ENCODE data around the gene SCAP.
A peak's percentile ranks its signal among the peaks of the same experiment; 100 is the strongest.
"Not testable (repeated sequence)": the region's sequence is repeated elsewhere in the genome, so short reads cannot be mapped to it uniquely, and the experiment has no call there.

The SCAP gene

DNA sequence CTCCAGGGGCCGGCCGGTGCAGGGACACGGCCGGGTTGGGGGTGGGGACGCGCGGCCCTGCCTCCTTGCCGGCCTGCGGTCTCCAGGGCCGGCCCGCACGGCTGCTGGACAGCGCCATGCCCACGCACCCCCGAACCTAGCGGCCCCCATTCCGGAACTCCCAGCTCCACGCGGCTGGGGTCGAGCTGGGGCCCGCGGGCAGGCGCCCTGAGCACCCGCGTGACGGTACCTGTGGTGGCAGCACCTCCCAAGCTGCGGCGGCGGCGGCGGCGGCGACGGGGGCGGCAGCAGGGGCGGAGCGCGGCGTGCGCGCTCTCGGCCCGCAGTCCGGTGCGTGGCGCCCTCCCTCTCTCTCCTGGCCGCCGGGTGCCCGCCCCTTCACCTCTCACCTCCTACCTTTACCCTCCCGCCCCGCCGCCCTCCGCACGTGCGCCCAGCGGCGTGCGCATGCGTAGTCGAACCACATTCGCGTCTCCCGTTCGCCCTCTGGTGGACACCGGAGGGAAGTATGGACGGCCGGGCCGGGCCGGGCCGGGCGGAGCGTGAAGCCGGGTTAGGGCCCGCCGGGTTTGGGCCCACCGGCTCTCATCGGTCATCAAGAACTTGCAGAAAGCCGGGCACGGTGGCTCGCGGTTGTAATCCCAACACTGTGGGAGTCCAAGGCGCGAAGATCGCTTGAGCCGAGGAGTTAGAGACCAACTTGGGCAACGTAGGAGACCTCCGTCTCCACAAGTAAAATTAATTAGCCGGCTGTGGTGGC is at the start of gene SCAP:
TSS of gene SCAP (minus strand) at position 372 of the 760 bp plus-strand sequence. CDS start 32,948 bp downstream, outside the sequence.
- DNase-seq: peak; percentile 31 to 96 (median 85)

DNA sequence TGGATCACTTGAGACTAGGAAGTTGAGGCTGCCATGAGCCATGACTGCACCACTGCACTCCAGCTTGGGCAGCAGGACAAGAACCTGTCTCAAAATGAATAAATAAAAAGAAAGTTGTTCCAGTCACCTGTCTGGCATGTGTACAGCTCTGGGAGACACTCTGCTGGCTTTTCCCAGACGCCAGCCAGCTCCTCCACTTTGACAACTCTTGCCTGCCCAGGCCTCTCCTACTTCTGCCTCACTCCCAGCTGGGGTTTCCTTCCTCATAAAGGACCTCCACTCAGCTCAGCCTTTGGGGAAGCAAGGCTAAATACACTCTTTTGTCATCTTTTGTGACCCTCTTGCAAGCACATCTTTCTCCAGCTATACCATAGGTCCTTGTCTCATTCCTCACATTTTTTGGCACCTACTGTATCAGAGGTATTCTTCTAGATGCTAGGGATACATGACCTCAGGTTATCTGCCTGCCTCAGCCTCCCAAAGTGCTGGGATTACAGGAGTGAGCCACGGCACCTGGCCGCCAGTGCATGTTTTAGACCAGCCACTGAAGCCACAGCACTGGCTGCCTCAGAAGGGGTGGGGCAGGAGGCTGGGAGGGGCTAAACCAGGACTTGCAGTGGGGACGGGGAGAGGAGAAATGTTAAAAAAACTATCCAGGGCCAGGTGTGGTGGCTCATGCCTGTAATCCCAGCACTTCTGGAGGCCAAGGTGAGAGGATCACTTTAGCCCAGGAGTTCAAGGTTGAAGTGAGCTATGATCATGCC is 47.8 kb upstream of the SCAP start:
- DNase-seq: no peak

DNA sequence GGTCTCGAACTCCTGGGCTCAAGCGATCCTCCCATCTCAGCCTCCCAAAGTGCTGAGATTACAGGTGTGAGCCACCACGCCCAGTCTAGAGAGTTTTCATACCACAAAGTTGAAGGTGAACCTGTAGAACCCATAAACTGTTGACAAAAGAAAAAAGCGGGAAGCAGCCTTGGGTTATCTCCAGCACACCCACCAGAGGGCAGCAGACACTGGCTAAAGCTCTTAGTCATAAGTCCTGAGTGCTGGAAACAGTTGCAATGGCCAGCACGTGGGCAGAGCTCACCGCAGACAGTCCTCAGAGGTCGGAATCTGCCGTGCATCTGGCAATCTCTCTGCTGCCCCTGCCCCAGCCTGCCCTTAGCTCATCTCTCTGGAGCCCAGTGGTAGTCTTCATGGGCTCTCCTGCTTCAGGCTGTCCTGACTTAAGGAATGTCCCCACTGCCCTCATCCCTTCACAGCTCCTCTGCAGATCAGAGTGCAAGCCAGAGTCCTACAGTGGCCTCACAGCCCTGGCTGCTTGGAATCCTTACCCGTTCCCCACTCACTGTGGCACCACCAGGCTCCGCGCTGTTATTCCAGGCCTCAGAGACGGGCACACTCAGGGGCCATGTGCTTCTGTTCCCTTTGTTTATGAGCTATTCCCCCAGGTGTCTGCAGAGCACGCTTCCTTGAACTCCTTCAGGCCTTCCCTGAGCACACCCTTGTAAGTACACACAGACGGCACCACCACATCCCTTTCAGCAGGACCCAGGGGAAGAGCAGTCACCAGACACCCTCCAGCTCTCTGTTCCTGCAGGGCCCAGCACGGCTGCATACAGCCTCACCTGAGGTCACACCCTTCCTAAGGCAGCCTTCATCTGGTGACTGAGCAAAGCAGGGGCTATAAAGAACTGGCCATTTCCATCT is 46.6 kb upstream of the SCAP start:
- peak in 54 of 56 donors; percentile 5 to 84 (median 64) for DNase-seq

DNA sequence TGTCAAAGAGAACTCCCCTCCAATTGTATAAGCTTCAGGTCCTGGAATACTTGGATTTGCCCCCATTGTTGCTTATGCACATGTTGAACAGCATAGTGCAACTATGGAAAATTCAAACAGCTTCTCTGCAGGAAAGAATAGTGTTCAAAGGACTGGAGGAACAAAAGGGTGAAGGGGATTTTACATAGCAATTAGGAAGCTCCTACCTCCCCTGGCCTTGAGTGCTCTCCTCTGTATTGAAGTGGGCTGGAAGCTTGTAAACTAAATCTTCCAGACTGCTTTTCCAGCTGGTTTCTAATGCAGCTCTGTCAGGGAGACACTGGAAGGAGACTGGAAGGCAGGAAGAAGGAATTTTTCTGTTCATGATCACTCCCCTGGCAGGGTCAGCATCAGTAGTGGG is 45.0 kb upstream of the SCAP start:
- no peak for DNase-seq

DNA sequence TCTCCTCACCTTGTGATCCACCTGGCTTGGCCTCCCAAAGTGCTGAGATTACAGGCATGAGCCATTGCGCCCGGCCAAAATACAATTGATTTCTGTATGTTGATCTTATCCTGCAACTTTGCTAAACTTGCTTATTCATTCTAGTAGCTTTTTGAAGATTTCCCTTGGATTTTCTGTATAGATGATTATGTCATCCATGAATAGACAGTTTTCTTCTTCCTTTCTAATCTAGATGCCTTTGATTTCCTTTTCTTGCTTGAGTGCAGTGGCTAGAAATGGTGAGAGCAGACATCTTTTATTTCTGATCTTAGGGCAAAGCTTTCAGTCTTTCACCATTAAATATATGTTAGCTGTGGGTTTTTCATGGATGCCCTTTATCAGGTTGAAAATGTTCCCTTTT is 42.2 kb upstream of the SCAP start:
- no peak for DNase-seq

DNA sequence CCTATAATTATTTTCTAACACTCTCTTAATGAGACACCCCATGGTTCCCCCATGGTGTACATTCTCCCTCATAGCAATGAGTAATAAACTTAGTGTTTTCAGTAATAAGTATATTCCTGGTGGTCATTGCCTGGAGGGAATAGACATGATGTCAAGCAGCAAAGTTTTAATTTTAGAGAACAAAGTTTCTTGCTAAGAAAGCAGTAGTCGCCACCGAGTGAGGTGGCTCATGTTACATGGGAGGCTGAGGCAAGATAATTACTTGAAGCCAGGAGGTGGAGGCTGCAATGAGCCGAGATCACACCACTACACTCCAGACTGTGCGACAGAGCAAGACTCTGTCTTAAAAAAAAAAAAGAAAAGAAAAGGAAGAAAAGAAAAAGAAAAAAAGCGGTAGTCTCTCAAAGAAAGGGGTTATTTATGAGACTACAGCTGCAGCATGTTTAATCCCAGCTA is 40.2 kb upstream of the SCAP start:
- DNase-seq: no peak

DNA sequence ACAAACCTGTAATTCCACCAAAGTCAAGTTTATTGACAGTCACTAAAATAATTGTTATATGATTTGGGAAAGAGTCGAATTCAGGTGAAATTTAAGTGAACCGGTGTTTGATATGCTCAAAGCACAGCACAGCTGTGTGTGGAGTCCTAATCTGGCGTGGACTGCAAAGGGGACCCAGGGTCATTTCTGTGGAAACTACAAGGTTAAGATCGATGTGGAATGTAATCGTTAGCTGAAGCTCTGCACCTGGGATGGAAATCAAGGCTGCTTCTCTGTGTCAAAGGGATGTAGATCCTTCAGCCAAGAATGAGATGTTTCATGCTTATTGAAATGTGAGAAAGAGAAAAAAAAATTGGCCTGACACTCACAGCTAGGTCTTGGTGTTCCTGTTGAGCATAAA is 39.4 kb upstream of the SCAP start:
- no peak for DNase-seq

DNA sequence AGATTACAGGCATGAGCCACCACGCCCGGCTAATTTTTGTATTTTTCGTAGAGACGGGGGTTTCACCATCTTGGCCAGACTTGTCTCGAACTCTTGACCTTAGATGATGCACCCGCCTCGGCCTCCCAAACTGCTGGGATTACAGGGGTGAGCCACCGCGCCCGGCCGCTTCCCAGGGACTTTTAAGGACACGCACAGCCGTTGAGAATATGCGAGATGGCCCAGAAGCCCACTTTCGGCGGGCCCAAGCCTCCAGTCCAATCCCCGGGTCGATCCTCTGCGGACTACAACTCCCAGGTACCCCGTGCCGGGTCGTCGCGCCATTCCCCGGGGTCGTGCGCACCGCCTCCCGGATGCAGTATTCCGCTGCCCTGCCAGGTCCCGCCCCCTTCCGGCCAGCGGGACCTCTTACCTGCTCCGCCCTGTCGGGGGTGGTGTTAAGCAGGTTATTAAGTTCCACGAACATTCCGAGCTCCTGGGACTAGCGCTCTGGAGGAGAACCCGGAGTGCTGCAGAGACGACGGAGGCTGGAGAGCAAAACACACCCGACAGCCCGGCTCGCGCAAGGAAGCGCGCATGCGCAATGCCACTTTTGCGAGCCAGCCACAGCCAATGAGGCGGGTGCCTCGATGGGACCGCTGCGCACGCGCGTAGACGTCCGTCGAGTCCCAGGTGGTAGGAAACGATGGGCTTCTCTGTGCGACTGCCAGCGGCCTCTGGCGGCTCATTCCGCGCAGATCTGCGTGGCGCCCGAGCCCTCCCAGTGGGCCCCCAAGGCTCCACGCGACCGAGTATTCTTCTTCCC is 37.6 kb upstream of the SCAP start, which contains the start of gene ELP6:
TSS of gene ELP6 (minus strand) at position 588 of the 805 bp plus-strand sequence. CDS start at position 466, 122 bp downstream.
- DNase-seq: peak in 55 of 56 donors; percentile 69 to 100 (median 97)

DNA sequence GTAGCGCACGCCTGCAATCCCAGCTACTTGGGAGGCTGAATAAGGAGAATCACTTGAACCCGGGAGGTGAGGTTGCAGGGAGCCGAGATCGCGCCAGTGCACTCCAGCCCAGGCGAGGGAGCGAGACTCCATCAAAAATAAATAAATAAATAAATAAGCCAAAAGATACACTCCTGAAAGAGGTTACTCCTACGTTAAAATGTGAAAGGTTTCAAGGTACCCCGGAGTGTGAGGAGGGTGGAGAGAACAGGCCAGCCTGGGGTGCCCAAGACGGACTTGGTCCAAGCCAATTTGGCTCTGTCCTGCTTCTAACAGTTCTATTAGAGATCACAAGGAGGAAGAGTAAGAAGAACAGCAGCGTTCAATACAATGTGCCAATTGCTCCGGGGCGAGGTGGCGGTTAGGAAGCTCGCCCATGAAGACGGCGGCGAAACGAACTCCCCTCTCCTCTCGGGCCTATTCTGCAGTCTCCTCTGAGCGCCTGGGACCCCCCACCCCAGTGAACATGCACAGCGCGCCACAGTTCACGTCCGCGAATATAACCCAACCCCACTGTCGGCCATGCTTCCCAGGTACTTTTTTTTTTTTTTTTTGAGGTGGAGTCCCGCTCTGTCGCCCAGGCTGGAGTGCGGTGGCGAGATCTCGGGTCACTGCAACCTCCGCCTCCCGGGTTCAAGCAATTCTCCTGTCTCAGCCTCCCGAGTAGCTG is 36.8 kb upstream of the SCAP start:
- DNase-seq: peak in 14 of 56 donors; percentile 3 to 54 (median 25)

DNA sequence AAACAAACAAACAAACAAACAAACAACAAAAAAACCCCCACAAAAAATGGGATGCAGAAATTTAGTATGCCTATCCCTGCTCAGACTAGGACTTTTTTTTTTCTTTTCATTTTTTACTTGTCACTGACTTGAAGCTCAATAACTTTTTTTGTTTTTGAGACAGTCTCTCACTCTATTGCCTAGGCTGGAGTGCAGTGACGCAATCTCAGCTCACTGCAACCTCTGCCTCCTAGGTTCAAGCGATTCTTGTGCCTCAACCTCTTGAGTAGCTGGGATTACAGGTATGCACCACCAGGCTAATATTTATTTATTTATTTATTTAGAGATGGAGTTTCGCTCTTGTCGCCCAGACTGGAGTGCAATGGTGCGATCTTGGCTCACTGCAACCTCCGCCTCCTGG is 29.5 kb upstream of the SCAP start:
- DNase-seq: not testable (repeated sequence)

DNA sequence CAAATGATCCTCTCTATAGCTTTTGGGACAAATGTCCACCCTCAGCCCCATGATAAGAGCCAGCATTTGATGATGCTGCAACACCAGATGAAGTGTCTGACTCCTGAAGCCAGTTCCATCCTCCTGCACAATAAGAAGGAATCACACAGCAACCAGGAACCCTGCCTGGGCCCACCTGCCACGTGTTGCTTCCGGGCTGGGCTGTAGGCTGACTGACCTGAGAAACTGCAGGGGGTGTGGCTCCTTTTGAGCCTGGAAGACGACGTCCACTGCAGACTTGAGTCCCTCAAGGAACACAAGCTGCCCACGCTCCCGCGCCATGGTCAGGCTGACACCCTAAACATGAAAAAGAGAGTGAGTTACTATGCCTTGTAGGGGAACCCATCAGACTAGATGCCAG is 28.4 kb upstream of the SCAP start:
- no peak for DNase-seq

DNA sequence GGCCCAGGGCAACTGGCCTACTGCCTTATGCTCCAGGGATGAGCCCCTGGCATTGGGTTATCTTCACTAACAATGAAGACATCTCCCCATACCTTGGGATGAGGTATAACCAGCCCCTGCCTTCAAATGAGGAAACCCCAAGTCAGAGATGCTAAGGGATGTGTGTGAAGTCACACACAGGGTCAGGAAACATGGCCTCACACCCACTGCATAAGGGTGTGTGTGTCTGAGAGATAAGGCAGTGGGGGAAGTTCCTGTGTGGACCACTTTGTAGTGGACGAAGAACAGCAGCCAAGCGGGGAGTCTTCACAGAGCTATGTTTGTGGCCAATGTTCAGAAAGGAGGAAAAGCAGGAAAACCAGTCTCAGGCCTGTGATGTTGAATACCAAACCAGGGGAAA is 27.3 kb upstream of the SCAP start:
- DNase-seq: no peak

DNA sequence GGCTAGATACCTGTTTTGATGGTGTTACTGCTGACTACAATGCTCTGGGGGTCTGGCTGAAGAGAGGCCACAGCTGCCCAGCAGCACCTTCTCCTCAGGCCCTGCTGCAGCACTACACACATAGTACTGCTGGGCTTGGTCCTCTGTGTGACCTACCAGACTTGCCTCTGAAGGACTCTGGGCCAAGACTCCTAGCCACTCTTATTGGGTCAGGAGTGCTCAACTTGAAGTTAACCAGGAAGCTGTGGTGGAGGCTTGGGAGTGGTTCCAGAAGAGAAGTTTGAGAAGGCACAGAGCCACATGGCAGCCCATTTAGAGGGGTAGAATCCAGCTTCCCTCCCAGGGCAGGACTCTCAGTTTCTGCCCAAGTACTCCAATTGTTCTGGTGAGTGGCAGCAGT is 21.2 kb upstream of the SCAP start:
- peak in 1 of 56 donors; percentile 3 for DNase-seq

DNA sequence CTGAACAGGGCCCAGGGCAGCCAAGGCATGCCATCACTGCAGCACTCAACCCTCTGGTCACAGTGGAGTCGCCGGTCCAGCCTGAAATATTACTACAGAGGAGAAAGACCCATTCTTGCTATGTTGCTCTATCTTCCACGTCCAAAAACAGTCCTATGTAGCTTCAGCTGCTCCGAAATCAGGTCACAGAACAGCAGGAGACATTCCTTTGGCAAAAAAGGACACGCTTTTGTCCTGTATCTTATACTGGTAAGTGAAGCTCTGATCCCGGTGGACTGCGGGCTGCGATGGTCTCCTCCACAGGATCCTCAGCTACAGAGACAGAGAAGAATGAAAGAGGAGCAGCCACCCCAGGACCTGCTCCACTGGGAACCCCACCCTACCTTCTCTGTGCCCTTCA is 20.1 kb upstream of the SCAP start:
- no peak for DNase-seq

DNA sequence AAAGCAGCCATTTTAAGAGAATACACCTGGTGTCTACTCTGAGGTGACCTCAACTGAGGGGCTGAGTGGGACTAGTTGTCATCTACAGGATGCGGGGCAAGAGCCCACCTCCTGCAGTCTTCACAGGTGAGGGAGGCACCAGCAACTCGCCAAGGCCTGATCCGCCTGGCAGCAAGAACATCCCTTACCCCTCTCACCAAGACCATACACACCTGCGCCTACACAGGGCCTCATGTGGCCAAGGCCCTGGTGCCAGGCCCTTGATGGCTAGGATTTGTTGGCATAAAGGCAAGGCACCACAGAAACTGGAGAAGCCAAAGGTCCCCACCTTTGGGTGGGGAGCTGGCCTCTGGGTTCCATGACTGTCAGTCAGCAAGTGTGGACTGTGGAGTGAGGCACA is 19.4 kb upstream of the SCAP start:
- DNase-seq: no peak

DNA sequence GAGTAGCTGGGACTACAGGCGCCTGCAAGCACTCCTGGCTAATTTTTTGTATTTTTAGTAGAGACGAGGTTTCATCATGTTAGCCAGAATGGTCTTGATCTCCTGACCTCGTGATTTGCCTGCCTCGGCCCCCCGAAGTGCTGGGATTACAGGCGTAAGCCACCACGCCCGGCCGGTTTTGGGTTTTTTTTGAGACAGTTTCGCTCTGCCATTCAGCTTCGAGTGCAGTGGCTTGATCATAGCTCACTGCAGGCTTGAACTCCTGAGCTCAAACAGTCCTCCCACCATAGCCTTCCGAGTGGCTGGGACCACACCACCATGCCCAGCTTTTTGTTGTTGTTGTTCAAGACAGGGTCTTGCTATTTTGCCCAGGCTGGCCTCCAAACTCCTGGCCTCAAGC is 16.0 kb upstream of the SCAP start:
- DNase-seq: no peak

DNA sequence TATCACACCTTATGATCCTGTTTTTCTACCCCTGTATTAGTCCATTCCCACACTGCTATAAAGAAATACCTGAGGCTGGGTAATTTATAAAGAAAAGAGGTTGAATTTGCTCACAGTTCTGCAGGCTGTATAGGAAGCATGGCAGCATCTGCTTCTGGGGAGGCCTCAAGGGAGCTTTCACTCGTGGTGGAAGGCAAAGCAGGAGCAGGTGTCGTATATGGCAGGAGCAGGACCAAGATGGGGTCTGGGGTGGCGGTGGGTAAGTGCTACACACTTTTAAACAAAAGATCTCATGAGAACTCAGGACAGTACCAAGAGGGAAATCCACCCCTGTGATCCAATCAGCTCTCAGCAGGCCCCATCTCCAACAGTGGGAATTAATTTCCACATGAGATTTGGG is 15.4 kb upstream of the SCAP start:
- DNase-seq: no peak

DNA sequence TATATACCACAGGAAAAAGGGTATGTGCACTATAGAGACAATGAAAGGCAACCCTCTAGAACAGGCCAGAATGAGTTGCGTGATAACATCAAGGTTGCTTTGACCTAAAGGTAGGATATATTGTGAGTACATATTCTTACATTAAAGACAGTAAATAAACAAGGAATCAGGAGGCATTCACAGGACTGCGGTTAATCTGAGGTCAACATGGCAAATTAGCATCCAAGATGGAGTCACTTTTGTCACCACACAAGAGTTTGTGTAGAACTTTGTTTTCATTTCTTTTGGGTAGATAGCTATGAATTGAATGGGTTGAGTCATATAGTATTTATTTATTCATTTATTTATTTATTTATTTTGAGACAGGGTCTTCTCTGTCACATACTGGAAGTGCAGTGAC is 11.5 kb upstream of the SCAP start:
- no peak for DNase-seq

DNA sequence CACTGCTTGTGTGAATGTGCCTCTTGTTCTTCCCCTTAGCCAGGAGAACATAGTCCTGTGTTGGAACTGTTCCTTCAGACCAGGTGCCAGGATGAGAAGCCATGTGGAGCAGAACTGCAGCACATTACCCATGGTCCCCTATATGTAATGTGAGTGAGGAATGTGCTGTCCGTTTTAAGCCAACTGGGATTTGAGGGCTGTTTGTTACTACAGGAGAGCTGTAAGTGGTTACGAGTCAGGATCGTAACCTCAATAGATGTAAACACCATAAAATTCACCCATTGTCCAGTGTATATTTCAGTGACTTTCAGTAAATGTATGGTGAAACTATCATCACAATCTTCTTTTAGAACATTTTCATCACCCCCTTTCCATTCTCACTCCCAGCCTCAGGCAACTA is 10.1 kb upstream of the SCAP start:
- no peak for DNase-seq

DNA sequence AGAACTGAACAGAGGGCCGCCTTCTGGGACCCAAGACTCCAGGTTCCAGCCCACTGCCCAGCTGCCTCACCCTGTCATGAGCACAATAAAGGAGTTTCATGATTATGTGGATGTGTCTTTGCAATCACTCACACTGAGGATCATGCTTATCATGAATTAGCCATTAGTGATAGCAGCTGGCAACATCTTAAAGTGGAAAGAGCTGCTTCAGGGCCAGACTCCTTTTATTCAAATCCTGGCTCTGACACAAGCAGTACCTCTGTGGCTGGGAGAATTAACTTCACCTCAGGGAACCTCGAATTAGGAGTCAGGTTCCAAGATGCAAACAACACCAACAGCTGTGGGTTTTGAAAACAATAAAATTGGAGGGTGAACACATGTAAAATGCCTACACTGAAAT is 6.6 kb upstream of the SCAP start:
- DNase-seq: no peak
